Suprapubic skin (tissue), 3 donors: Measurements from ENCODE around the gene BBS2.

Source experiments
- CTCF ChIP-seq, 2 donors: fragments of 200-600 bp in 1 of 2; fragments of 450-650 bp in 1 of 2; sonication (generic) in 1 of 2; IDR thresholded peaks; one replicate each; pipeline ENCODE4 v1.5.1; 2016 to 2019; ENCODE audit warnings: antibody characterized with exemption in 2 of 2, mild to moderate bottlenecking in 1 of 2, moderate library complexity in 1 of 2
- EP300 ChIP-seq: sonication (generic); formaldehyde crosslinking; IDR thresholded peaks from one replicate; pipeline ENCODE4 v1.6.1; 2017; ENCODE audit warnings: antibody characterized with exemption
- POLR2A ChIP-seq, 2 donors: fragments of 450-650 bp; IDR thresholded peaks; one replicate each; pipeline ENCODE4 v1.6.1; 2017; ENCODE audit warnings: antibody characterized with exemption in 2 of 2, mild to moderate bottlenecking in 2 of 2, moderate library complexity in 2 of 2

DNA sequence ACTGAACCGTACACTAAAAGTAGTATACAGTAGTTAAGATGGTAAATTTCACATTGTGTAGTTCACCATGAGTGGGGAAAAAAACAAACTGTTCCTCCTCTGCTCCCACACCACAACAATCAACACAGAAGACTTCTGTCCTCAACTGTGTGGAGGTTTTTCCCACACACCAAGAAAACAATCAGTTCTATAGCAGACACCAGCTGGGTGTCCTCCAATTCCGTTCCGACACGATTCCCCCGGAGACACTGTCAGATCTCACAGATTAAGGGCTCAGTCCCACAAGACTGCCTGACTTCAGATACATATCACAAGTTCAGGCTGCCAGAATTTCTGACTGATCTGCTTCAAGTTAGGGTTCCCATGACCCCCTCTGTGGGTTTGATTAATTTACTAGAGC, 31.8 kb downstream of the BBS2 start:
- TF ChIP-seq CTCF (IDR thresholded peaks at IDR 0.05) (no peak), EP300 (no peak), POLR2A (IDR thresholded peaks at IDR 0.05) (no peak)
